ACC112 (cell line): ENCODE data around the gene ACTRT2.

ENCODE experiments used
- H2AFZ ChIP-seq: fragments of 200-600 bp; sonication (generic); one replicate; pipeline ENCODE4 v1.6.0; 2017; ENCODE audit warnings: antibody characterized with exemption, low read length; ENCODE audit not compliant: unreplicated experiment
- H3K27ac ChIP-seq: fragments of 200-600 bp; sonication (generic); 2 replicates; pipeline ENCODE4 v1.5.1; 2014; ENCODE audit warnings: low read depth, mild to moderate bottlenecking, antibody characterized with exemption, low read length, moderate library complexity
- H3K27me3 ChIP-seq: fragments of 200-600 bp; sonication (generic); 2 replicates; pipeline ENCODE4 v1.6.1; 2014; ENCODE audit warnings: mild to moderate bottlenecking, antibody characterized with exemption, low read length, moderate library complexity, mixed read lengths; ENCODE audit not compliant: insufficient read depth
- H3K36me3 ChIP-seq: fragments of 200-600 bp; sonication (generic); 2 replicates; pipeline ENCODE4 v1.6.1; 2016; ENCODE audit warnings: mild to moderate bottlenecking, antibody characterized with exemption, low read length, moderate library complexity, mixed read lengths; ENCODE audit not compliant: insufficient read depth
- H3K4me1 ChIP-seq: fragments of 200-600 bp; sonication (generic); one replicate; pipeline ENCODE4 v1.6.1; 2016; ENCODE audit warnings: low read length, mixed read lengths; ENCODE audit not compliant: insufficient read depth, unreplicated experiment, control insufficient read depth
- H3K4me3 ChIP-seq: fragments of 200-600 bp; sonication (generic); 2 replicates; pipeline ENCODE4 v1.5.1; 2014; ENCODE audit warnings: mild to moderate bottlenecking, low read depth, low read length
- H3K79me2 ChIP-seq: fragments of 200-600 bp; sonication (generic); one replicate; pipeline ENCODE4 v1.6.0; 2016; ENCODE audit warnings: low read length; ENCODE audit not compliant: control insufficient read depth, unreplicated experiment, insufficient read depth

Gene ACTRT2

DNA sequence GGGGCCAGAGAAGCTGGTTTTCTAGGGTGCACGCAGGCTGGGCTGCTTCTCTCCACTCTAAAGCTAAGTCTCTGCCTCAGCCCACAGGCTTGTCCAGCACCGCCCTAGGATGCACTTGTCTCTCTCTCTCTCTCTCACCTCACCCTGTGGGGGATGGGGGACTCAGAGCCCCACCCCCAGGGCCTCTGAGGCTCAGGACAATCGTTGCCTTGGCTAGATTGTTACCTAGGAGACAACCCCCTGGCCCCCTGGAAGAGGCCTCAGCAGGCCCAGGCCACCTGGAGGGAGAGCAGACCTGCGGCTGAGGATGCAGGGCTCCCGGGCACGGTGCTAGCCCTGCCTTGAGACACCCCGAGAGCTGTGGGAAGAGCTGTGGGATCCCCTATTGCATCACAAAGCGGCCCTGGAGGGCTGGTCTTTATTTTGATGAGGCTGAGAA, at the start of gene ACTRT2:
Gene ACTRT2 (plus strand): TSS at position 235 of the 439 bp plus-strand sequence. CDS start 220 bp downstream, outside the sequence.
- H3K79me2 ChIP-seq, result no peaks in the 10 kb centered on the region
- no peaks in the 10 kb centered on the region for H3K27me3 ChIP-seq
- no peak within 1 kb of the TSS for H3K27ac ChIP-seq
- no peaks in the 10 kb centered on the region for H3K36me3 ChIP-seq
- H2AFZ ChIP-seq, result no peak within 1 kb of the TSS
- H3K4me1 ChIP-seq, result no peaks in the 10 kb centered on the region
- H3K4me3 ChIP-seq, result no peak within 1 kb of the TSS

DNA sequence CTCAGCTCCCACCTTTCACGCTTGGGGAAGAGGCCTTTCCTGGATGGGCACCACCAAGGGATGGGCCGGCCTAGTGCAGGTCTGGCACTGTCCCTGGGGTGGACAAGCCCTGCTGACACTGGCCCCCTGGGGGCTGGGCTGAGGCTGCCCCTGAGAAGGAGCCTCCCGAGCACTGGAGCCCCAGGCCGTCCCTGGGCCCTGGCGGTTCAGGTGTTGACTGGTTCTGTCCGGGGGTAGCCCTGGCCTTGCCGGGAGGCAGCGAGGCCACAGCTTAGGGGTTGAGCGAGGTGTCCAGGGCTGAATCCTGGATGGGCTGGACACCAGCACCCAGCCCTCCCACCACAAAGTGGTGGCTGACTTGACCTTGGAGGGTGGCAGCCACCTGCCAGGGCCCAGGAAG, 49.7 kb upstream of the ACTRT2 start:
- Histone ChIP-seq H3K4me3 (no peak overlapping the region), H3K27me3 (no peaks in the 10 kb centered on the region), H3K27ac (no peak overlapping the region), H3K4me1 (no peaks in the 10 kb centered on the region), H2AFZ (no peak overlapping the region), H3K36me3 (no peaks in the 10 kb centered on the region), H3K79me2 (no peaks in the 10 kb centered on the region)

DNA sequence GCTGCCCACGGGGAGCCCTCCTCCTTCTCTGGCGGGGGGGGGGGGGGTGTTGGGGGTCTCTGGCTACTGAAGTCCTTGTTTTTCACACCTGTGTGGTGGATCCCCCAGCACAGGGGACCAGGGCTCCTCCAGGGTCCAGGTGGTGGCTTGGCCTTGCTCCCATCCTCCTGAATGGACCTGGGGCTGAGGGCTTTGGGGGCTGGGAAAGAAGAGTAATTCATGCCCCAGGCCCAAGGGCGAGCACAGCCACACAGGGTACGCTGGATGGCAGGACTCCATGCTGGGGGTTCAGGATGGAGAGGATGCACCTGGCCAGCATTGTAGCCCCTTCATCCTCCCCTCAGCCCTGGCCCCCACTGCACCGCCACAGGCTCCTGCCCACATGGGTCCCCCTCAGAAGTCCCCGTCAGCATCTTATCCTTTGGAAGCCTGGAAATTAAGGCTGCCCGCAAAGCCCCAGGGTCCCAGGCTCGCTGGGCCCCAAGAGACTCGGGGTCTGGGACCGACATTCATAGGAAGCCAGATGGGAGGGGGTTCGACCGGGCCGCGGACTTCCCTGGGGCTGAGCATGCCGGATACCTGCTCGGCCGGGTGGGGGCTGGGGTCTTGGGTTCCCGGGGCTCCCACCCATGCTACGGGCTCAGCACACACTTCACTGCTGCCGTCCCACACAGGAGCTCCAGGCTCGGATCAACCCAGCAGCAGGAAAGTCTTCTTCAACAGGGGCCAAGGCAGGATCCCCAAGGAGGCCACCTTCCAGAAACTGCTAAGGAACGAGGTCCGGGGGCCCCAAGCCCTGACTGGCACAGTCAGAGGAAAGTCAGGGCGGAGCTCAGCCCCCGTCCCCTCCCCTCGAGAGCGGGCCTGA, 49.0 kb upstream of the ACTRT2 start:
- H3K27me3 ChIP-seq, result no peaks in the 10 kb centered on the region
- H2AFZ ChIP-seq, result no peak overlapping the region
- H3K4me3 ChIP-seq, result no peak overlapping the region
- H3K36me3 ChIP-seq, result no peaks in the 10 kb centered on the region
- no peaks in the 10 kb centered on the region for H3K79me2 ChIP-seq
- no peak overlapping the region for H3K27ac ChIP-seq
- no peaks in the 10 kb centered on the region for H3K4me1 ChIP-seq

DNA sequence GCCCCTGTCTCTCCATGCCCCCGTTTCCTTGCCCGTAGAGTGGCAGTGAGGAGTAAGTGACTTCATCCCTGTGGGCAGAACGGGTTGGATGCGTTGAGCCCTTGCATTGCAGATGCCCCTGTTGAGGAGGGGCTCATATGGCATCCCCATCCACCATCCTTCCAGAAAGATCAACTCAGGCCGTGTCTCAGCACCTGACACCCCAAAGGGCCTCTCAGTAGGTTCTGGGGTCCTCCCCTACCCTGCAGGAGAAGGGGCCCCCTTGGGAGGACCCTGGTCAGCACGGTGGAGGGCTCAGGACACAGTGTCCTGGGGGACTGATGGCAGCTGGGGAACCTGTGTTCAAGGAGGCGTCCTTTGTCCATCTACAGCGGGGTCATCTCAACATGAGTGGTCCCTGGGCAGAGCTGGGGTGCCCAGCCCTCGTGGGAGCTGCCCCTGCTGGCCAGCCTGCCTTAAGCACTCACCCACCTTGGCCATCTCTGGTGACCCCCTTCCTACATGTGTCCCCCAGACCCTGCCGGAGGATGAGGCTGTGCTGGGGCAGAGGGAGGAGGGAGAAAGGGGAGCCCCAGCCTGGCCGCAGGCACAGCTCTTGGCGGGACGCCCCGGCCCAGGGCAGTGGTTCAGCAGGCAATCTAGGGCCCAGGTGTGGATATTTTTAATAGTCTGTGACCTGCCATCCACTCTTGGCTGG, 48.2 kb upstream of the ACTRT2 start:
- Histone ChIP-seq H3K4me1 (no peaks in the 10 kb centered on the region), H3K27ac (no peak overlapping the region), H3K79me2 (no peaks in the 10 kb centered on the region), H2AFZ (no peak overlapping the region), H3K27me3 (no peaks in the 10 kb centered on the region), H3K36me3 (no peaks in the 10 kb centered on the region), H3K4me3 (no peak overlapping the region)

DNA sequence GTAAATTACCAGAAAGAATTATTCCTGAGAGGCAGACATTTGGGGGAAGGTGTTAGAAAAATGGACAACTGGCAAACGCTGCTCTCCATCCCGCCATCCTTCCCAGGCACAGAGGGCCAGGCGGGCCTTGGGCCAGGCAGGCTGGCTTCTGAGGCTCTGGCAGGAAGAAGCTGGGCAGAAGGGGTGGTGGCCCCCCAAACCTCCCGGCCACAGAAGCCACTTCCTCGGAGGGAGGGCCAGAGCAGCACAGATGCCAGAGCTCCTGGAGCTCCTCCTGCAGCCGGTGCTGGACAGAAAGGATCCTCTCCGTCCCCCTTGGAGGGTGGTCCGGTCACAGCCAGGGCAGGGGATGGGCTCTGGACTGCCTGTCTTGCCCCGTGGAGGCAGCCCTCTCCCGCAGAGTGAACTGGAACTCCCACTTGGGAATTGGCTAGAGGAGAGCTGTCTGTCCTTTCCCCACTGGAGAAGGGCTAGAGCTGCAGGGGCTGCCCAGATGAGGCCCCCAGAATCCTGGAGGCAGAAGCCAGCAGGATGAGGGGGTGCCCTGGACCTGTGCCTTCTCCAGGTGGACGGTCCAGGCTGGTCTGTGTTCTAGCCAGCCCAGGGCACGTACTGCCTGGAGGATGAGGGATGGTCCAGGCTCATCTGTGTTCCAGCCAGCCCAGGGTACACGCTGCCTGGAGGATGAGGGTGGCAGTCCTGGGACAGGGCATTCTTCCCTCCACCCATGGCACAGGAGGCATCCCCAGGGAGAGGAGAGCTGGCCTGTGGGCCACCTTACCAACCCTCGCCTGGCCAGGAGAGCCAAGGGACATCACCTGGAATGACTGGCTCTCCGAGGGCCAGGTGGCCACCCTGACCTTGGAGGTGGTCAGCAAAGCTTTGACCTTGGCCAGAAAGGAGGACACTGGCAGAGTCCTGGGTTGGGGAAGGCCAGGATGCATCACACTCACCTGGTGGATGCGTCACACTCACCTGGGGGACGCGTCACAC, 47.4 kb upstream of the ACTRT2 start:
- no peak overlapping the region for H3K27ac ChIP-seq

DNA sequence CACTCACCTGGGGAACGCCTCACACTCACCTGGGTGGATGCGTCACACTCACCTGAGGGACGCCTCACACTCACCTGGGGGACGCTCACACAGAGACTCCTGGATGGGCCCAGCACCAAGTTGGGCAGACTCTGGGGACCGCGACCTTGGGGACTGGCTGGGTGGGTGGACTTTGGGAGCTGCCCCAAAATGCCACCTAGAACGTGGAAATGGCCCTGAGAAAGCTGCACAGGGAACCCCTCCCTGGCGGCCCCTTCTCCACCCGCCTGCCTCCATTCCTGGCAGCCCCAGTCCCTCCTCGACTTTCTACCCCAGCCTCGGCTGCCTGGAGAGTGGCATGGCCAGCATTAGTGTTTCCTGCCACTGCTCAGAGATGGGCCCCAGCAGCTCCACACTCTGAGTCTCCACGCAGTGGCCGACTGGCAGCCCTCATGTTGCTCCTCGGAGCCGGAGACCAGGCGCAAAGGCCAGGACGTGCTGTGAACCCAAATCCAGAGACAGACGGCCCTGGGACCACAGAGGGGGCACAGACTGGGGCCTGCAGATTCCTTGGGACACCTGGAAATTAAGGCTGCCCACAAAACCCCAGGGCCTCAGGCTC, 46.5 kb upstream of the ACTRT2 start:
- Histone ChIP-seq H3K4me1 (no peaks in the 10 kb centered on the region), H3K36me3 (no peaks in the 10 kb centered on the region), H3K27ac (no peak overlapping the region), H2AFZ (no peak overlapping the region), H3K79me2 (no peaks in the 10 kb centered on the region), H3K4me3 (no peak overlapping the region), H3K27me3 (no peaks in the 10 kb centered on the region)

More for the DNA sequence above, 47.4 kb upstream of the ACTRT2 start:
- Histone ChIP-seq H3K36me3 (no peaks in the 10 kb centered on the region), H3K4me1 (no peaks in the 10 kb centered on the region), H3K27me3 (no peaks in the 10 kb centered on the region), H3K79me2 (no peaks in the 10 kb centered on the region), H2AFZ (no peak overlapping the region), H3K4me3 (no peak overlapping the region)

DNA sequence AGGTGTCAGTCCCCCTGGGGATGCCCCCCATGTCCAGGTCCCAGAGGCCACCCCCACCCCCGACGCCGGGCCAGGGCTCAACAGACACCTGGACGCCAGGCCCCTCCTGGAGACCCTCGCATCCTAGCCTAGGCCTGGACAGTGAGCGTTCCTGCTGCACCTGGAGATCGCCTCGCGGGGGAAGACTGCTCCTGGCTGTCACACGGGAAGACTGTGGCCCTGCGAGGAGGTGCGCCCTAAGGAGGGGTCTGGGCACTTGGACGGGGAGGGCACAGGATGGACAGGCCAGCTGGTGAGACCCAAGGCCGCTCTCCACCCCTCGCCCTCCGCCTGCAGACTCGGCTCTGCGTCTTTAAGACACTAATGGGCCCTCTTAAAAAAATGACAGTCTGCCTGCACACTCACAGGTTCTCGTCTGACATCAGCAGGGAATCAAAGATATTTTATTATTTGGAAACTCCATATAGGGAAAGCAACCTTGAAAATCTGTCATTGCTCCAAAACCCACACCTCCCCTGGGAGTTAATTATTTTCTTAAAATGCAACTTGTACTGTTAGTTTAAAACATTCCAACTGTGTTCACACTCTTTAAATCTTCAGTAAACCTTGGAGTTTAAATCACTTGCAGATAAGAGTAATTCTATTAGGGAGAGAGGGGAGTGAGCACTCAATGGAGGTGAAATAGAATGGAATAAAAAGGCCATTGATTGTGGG, 45.6 kb upstream of the ACTRT2 start:
- Histone ChIP-seq H3K27me3 (no peaks in the 10 kb centered on the region), H3K36me3 (no peaks in the 10 kb centered on the region)

DNA sequence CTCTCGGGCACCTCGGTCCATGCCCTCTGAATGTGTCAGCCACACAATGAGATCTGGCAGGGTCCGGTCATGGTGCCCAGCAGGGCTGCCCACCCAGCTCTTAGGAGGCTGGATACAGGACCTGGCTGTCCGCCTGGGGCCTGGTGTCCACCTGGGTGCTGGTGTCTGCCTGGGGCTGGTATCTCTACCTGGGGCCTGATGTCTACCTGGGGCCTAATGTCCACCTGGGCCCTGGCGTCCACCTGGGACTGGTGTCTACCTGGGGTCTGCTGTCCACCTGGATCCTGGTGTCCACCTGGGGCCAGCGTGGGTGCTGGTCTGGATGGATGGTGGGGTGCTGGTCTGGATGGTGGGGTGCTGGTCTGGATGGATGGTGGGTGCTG, 45.1 kb upstream of the ACTRT2 start:
- no peaks in the 10 kb centered on the region for H3K4me1 ChIP-seq
- H3K36me3 ChIP-seq, result no peaks in the 10 kb centered on the region
- H2AFZ ChIP-seq, result no peak overlapping the region
- no peak overlapping the region for H3K27ac ChIP-seq
- H3K27me3 ChIP-seq, result no peaks in the 10 kb centered on the region
- no peak overlapping the region for H3K4me3 ChIP-seq
- no peaks in the 10 kb centered on the region for H3K79me2 ChIP-seq

More for the DNA sequence above, 45.6 kb upstream of the ACTRT2 start:
- no peaks in the 10 kb centered on the region for H3K4me1 ChIP-seq
- no peak overlapping the region for H3K4me3 ChIP-seq
- H3K79me2 ChIP-seq, result no peaks in the 10 kb centered on the region
- no peak overlapping the region for H2AFZ ChIP-seq
- no peak overlapping the region for H3K27ac ChIP-seq

DNA sequence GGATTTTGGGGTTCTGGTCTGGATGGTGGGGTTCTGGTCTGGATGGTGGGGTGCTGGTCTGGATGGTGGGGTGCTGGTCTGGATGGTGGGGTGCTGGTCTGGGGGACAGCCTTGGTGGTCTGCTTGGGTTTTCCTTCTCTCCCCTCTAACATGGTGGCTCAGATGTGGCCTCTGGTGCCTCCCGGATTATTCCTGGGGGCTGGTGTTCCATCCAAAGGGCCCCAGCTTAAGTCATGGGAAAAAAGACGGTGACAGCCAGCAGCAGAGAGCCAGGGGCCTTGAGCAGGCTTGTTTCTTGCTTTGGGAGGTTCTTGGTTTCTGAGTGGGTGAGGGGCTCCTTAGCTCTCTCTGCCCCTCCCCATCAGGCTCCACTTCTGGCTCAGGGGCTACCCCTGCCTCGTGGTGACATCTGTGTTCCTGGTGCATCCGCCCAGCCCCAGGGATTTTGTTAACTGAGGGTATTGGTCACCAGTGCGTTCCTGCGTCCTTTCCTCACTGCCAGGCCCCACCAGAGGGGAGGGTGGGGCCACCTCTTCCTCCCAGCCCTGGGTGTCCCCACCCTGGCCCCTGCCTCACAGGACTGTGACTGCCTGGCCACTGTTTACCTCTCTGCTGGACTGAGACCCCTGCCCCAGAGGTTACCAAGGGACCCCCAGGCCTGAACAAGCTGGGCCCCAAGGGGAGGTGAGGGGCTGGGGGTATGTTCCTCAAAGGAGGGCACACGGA, 43.2 kb upstream of the ACTRT2 start:
- Histone ChIP-seq H3K36me3 (no peaks in the 10 kb centered on the region), H3K79me2 (no peaks in the 10 kb centered on the region), H3K27ac (no peak overlapping the region), H3K4me1 (no peaks in the 10 kb centered on the region), H2AFZ (no peak overlapping the region), H3K4me3 (no peak overlapping the region), H3K27me3 (no peaks in the 10 kb centered on the region)
